Prostate gland (tissue), 2 donors: ENCODE measurements around the gene LMOD2. TPM values are rescaled to one million over a fixed set of nuclear protein-coding genes. Genes with fewer than 3 reads are reported as not detected.

Experiments used
- DNase-seq: peaks from one replicate; pipeline ENCODE4 v3.0.0-alpha.2; 2019; ENCODE audit warnings: low spot score
- H3K27ac ChIP-seq, 2 donors: fragments of 200-600 bp; sonication (generic); 2 replicates each; pipeline ENCODE4 v1.5.1; 2017 to 2019
- H3K27me3 ChIP-seq: fragments of 200-600 bp; sonication (generic); replicated peaks from 2 replicates; pipeline ENCODE4 v1.5.1; 2019; ENCODE audit not compliant: insufficient read depth
- H3K36me3 ChIP-seq, 2 donors: fragments of 200-600 bp; sonication (generic); 1 replicate in 1 of 2; 2 replicates in 1 of 2; pipeline versions ENCODE4 v1.5.1 to v1.8.1; 2017 to 2019
- H3K4me1 ChIP-seq: fragments of 200-600 bp; sonication (generic); replicated peaks from 2 replicates; pipeline ENCODE4 v1.5.1; 2019
- H3K4me3 ChIP-seq, 2 donors: fragments of 200-600 bp; sonication (generic); 2 replicates each; pipeline ENCODE4 v1.5.1; 2017 to 2019
- H3K9me3 ChIP-seq: fragments of 200-600 bp; sonication (generic); 2 replicates; pipeline ENCODE4 v1.5.1; 2017
- CTCF ChIP-seq, 4 experiments: fragments of 200-600 bp in 2 of 4; fragments of 450-650 bp in 2 of 4; sonication (generic) in 2 of 4; IDR thresholded peaks; 1 replicate in 3 of 4; 2 replicates in 1 of 4; pipeline ENCODE4 v1.5.1; 2016 to 2019; ENCODE audit warnings: antibody characterized with exemption in 4 of 4, mild to moderate bottlenecking in 2 of 4, moderate library complexity in 2 of 4
- POLR2A ChIP-seq: fragments of 450-650 bp; IDR thresholded peaks from one replicate; pipeline ENCODE4 v1.6.1; 2016; ENCODE audit warnings: antibody characterized with exemption, mild to moderate bottlenecking
- POLR2AphosphoS5 ChIP-seq: sonication (generic); formaldehyde crosslinking; IDR thresholded peaks from one replicate; pipeline ENCODE4 v1.6.1; 2017; ENCODE audit warnings: antibody characterized with exemption
- WGBS: methylation state at CpG from one replicate; pipeline ENCODE4 v1.1.5; 2018; 5-methylcytosine and 5-hydroxymethylcytosine counted together
- intact Hi-C: fragments of 100-400 bp; cut with DNase I; formaldehyde crosslinking; loops from one replicate; pipeline ENCODE4 v1.14.2; 2022
- total RNA-seq, 2 donors: library from RNA; depleted of rRNA; stranded (reverse); fragments of >200 nt; gene quantifications; one replicate each; pipeline ENCODE4 v1.1.0, GENCODE V29; 2016

Gene LMOD2
- total RNA-seq, 2 donors from 2014 or later = 4.6 TPM; not detected in 1

GRCh38 chr7:123637878-123638277, 17.8 kb upstream of the LMOD2 start:
- Histone ChIP-seq H3K4me1 (peaks cover 3% of the 10 kb centered on the region), H3K27me3 (no peaks in the 10 kb centered on the region), H3K9me3 (no peaks in the 10 kb centered on the region), H3K27ac (no peak overlapping the region), H3K36me3 (no peaks in the 10 kb centered on the region), H3K4me3 (no peak overlapping the region)
- TF ChIP-seq POLR2AphosphoS5 (no peak), POLR2A (no peak), CTCF (IDR thresholded peaks at IDR 0.05) (no peak)
- no peak for DNase-seq
- 92% methylated on average over 2 of the region's 2 CpGs for WGBS
- intact Hi-C loops = loop anchor here (5.0 to 10.0 kb wide), 2 partner anchors 157 to 229 kb away; no protein-coding TSS in a partner anchor

DNA sequence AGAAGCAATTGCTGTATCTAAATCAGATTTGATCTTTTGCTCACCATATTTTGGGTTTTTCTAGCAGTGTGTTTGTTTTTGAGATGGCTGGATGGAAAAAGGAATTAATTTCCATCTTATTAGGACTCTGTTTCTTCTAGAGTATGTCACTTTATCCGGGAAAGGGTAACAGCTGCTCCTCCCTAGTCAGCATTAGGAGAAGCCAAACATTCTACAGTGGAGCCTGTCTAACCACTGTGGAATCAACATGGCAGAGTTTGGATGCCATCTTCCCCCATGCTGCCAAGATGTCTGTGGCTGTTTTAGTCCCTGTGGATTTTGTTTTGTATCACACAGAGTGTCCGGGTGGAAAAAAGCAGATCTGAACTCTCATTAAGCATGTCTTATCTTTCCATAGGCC, 16.0 kb upstream of the LMOD2 start:
- no peak overlapping the region for H3K27ac ChIP-seq
- peaks cover 3% of the 10 kb centered on the region for H3K4me1 ChIP-seq
- H3K27me3 ChIP-seq = no peaks in the 10 kb centered on the region
- TF ChIP-seq CTCF (IDR thresholded peaks at IDR 0.05) = no peak
- TF ChIP-seq POLR2A = no peak
- no peak for TF ChIP-seq POLR2AphosphoS5
- intact Hi-C loops = loop anchor here (5.0 to 10.0 kb wide), 2 partner anchors 155 to 228 kb away; no protein-coding TSS in a partner anchor
- H3K4me3 ChIP-seq = no peak overlapping the region
- 85% methylated on average over 2 of the region's 2 CpGs for WGBS
- no peak for DNase-seq
- H3K36me3 ChIP-seq = no peaks in the 10 kb centered on the region
- H3K9me3 ChIP-seq = no peaks in the 10 kb centered on the region

DNA sequence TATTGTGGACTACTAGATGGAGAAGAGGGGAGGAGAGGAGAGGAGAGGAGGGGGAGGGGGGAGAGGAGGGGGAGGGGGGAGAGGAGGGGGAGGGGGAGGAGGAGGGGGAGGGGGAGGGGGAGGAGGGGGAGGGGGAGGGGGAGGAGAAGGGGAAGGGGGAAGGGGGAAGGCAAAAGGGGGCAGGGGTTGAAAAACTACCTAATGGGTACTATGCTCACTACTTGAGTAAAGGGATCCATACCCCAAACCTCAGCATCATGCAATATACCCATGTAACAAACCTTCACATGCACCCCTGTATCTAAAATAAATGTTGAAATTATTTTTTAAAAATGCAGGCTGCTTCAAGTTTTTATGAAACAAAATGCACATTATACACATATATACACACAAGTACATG, 15.1 kb upstream of the LMOD2 start:
- intact Hi-C loops = no loop called here
- no peaks in the 10 kb centered on the region for H3K9me3 ChIP-seq
- no peak overlapping the region for H3K4me3 ChIP-seq
- H3K27ac ChIP-seq = no peak overlapping the region
- TF ChIP-seq POLR2A (no peak), CTCF (IDR thresholded peaks at IDR 0.05) (no peak), POLR2AphosphoS5 (no peak)
- peaks cover 3% of the 10 kb centered on the region for H3K4me1 ChIP-seq
- no peak for DNase-seq
- no peaks in the 10 kb centered on the region for H3K27me3 ChIP-seq
- no peaks in the 10 kb centered on the region for H3K36me3 ChIP-seq

- H3K27me3 ChIP-seq = no peaks in the 10 kb centered on the region
- DNase-seq = no peak
- no peaks in the 10 kb centered on the region for H3K36me3 ChIP-seq
- WGBS = 87% methylated on average over 5 of the region's 5 CpGs
- H3K27ac ChIP-seq = no peak overlapping the region
- no peaks in the 10 kb centered on the region for H3K9me3 ChIP-seq
- H3K4me3 ChIP-seq = no peak overlapping the region
- peaks cover 3% of the 10 kb centered on the region for H3K4me1 ChIP-seq
- intact Hi-C loops = no loop called here
- TF ChIP-seq CTCF (IDR thresholded peaks at IDR 0.05) (no peak), POLR2AphosphoS5 (no peak)
Observed at GRCh38 chr7:123641901-123642300, 13.8 kb upstream of the LMOD2 start.

GRCh38 chr7:123643495-123644441, 11.9 kb upstream of the LMOD2 start:
- Histone ChIP-seq H3K4me3 (no peak overlapping the region), H3K9me3 (no peaks in the 10 kb centered on the region), H3K4me1 (no peaks in the 10 kb centered on the region), H3K27me3 (no peaks in the 10 kb centered on the region), H3K27ac (peak overlapping the region in 1 of 2 donors; percentile 34), H3K36me3 (no peaks in the 10 kb centered on the region)
- 9% methylated on average over 6 of the region's 6 CpGs for WGBS
- intact Hi-C loops = no loop called here
- no peak for DNase-seq
- no peak for TF ChIP-seq POLR2A
- no peak for TF ChIP-seq POLR2AphosphoS5
- TF ChIP-seq CTCF (IDR thresholded peaks at IDR 0.05) = no peak
